MCF 10A (cell line): ENCODE data around the gene NAGPA. TPM values are rescaled to one million over a fixed set of nuclear protein-coding genes. Genes with fewer than 3 reads are reported as not detected.

Experiments used
- BruUV-seq: library from RNA; stranded (reverse); fragments of 400-500 nt; replicated peaks from 2 replicates; lab custom pipeline; 2021; lab: Mats Ljungman, UMichigan
- CTCF ChIA-PET: fragments of 300-600 bp; sonication (Branson Sonifier 250); formaldehyde crosslinking; extraction: SDS; loops from one replicate; lab custom pipeline; 2021; ENCODE audit warnings: antibody characterized with exemption, inconsistent platforms; lab: Yijun Ruan, JAX
- POLR2A ChIA-PET: fragments of 300-600, 350-650 bp; sonication (Branson Sonifier 250); formaldehyde crosslinking; extraction: SDS; loops from one replicate; lab custom pipeline; 2020; ENCODE audit warnings: antibody characterized with exemption, inconsistent platforms; lab: Yijun Ruan, JAX
- DNase-seq: peaks from one replicate; pipeline ENCODE4 v3.0.0-alpha.2; 2018; ENCODE audit not compliant: unreplicated experiment
- H3K27ac Mint-ChIP-seq: one replicate; pipeline ENCODE4 v1.8.0; 2022; ENCODE audit warnings: mild to moderate bottlenecking, low read depth, mixed read lengths; ENCODE audit not compliant: unreplicated experiment
- H3K27me3 Mint-ChIP-seq: one replicate; pipeline ENCODE4 v1.8.0; 2022; ENCODE audit warnings: mixed read lengths; ENCODE audit not compliant: insufficient read depth, unreplicated experiment
- H3K36me3 Mint-ChIP-seq: one replicate; pipeline ENCODE4 v1.8.0; 2022; ENCODE audit warnings: mild to moderate bottlenecking, moderate library complexity, mixed read lengths; ENCODE audit not compliant: insufficient read depth, unreplicated experiment
- H3K4me1 Mint-ChIP-seq: one replicate; pipeline ENCODE4 v1.8.0; 2022; ENCODE audit warnings: mixed read lengths; ENCODE audit not compliant: insufficient read depth, unreplicated experiment
- H3K4me3 Mint-ChIP-seq: one replicate; pipeline ENCODE4 v1.8.0; 2022; ENCODE audit warnings: mild to moderate bottlenecking, moderate library complexity, mixed read lengths; ENCODE audit not compliant: unreplicated experiment
- H3K9me3 Mint-ChIP-seq: one replicate; pipeline ENCODE4 v1.8.0; 2022; ENCODE audit warnings: mixed read lengths; ENCODE audit not compliant: unreplicated experiment
- intact Hi-C: fragments of 100-400 bp; cut with micrococcal nuclease; formaldehyde crosslinking; loops from 2 replicates; pipeline ENCODE4 v1.14.1; 2022
- total RNA-seq: library from RNA; stranded (reverse); gene quantifications from 2 replicates; pipeline ENCODE4 v1.2.3, GENCODE V29; 2022
- TF ChIP-seq, protein P1 (sequence below): fragments of 200-600 bp; IDR thresholded peaks from one replicate; pipeline ENCODE4 v1.8.0; 2022; ENCODE audit warnings: antibody characterized with exemption, mild to moderate bottlenecking; ENCODE audit not compliant: unreplicated experiment

NAGPA gene
- total RNA-seq, 1 experiment from 2014 or later, result 4.9 TPM

DNA sequence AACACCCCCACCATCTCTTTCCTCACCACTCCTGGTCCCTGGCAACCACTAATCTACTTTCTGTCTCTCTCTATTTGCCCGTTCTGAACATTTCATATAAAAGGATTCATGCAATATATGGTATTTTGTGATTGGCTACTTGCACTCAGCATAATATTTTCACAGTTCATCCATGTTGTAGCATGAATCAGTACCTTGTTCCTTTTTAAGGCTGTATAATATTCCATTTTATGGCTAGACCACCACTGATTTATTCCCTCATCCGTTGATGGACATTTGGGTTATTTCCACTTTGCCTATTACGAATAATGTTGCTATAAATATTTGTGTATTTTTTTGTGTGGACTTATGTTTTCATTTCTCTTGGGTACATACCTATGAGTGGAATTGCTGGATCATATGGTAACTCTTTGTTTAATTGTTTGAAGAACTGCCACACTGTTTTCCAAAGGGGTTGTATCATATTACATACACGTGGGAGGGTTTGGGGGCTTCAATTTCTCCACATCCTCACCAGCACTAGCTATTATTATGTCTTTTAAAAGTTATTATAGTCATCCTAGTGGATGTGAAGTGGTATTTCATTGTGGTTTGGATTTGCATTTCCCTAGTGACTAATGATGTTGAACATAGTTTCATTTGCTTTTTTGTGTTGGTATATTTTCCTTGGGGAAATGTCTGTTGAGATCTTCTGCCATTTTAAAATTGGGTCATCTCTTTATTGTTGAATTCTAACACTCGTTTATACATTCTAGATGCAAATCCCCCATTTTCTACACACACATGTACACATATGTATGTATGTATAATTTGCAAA, 49.4 kb downstream of the NAGPA start:
- BruUV-seq, result no TSS peak
- no peak for DNase-seq

DNA sequence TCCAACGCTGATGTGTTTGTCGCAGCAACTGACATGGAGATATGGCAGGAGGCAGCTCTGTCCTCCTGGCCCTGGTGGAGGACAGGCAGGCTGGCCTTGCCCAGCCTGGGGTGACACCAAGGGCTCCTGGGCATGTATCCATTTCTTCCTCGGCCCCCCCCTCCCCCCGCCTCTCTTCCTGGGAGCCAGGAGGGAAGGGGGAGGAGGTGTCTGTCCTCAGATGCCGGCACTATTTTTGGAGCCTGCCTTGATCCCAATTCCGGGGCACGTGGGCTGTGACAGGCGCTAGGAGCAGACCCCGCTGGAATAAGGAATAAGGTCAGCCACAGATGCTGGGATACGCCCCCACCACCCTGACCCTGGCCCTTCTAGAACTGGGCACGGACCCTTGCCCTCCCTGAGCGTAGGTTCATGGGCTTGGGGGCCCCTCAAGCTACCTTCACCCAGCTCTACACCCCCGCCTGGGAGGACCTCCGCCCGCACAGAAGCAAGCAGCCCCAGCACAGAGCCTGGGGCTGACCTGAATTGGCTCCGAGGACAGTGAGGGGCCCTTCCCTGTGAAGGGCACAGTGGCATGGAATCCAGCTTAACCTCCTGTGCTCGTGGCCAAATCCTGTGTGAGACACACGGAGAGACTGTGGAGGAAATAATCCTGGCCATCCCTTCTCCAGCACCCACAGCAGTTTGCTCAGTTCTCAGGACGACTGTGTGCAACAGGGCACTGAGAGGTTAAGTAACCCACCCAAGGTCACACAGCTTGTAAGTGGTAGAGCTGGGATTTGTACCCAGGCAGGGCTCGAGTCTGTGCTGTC, 51.5 kb downstream of the NAGPA start:
- peaks cover 21% of the 10 kb centered on the region for H3K27me3 Mint-ChIP-seq
- CTCF ChIA-PET, result no interaction called here

More for the DNA sequence above, 49.4 kb downstream of the NAGPA start:
- Mint-ChIP-seq H3K36me3 (no peaks in the 10 kb centered on the region), H3K9me3 (no peaks in the 10 kb centered on the region), H3K4me1 (no peaks in the 10 kb centered on the region), H3K27ac (no peak overlapping the region), H3K4me3 (no peak overlapping the region), H3K27me3 (peaks cover 42% of the 10 kb centered on the region)
- intact Hi-C loops, result no loop called here
- TF ChIP-seq, protein P1, sequence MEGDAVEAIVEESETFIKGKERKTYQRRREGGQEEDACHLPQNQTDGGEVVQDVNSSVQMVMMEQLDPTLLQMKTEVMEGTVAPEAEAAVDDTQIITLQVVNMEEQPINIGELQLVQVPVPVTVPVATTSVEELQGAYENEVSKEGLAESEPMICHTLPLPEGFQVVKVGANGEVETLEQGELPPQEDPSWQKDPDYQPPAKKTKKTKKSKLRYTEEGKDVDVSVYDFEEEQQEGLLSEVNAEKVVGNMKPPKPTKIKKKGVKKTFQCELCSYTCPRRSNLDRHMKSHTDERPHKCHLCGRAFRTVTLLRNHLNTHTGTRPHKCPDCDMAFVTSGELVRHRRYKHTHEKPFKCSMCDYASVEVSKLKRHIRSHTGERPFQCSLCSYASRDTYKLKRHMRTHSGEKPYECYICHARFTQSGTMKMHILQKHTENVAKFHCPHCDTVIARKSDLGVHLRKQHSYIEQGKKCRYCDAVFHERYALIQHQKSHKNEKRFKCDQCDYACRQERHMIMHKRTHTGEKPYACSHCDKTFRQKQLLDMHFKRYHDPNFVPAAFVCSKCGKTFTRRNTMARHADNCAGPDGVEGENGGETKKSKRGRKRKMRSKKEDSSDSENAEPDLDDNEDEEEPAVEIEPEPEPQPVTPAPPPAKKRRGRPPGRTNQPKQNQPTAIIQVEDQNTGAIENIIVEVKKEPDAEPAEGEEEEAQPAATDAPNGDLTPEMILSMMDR, result no peak
- ChIA-PET POLR2A (no interaction called here), CTCF (interaction anchor here (1.0 kb wide), 1 partner anchor 36 kb away, joined by 3 read pairs; no protein-coding TSS in a partner anchor)

DNA sequence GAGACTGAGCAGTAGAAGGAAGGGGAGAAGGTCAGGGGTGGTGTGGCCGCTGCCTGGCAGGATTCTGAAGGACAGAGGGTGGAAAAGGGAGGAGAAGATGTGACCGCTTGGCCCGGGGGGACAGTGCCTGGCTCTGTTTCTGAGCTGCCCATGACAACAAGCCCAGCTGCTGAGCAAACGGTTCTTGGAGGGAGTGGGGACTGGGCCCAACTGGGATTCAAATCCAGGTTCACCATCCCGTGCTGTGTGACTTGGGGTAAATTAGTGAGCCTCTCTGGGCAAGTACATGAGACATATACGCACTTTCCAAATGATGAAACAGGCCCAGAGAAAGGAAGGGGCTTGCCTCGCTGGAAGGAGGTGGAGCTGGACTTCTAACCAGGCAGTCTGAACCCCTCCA, 52.3 kb downstream of the NAGPA start:
- ChIA-PET CTCF (interaction anchor here (0.5 kb wide), 1 partner anchor 114 kb away, joined by 5 read pairs; no protein-coding TSS in a partner anchor), POLR2A (no interaction called here)
- Mint-ChIP-seq H3K27me3 (peaks cover 15% of the 10 kb centered on the region), H3K36me3 (no peaks in the 10 kb centered on the region), H3K4me1 (no peaks in the 10 kb centered on the region), H3K9me3 (no peaks in the 10 kb centered on the region), H3K27ac (no peak overlapping the region), H3K4me3 (no peak overlapping the region)
- no peak for DNase-seq
- BruUV-seq, result no TSS peak
- TF ChIP-seq, protein P1, result no peak
- intact Hi-C loops, result no loop called here

More for the DNA sequence above, 51.5 kb downstream of the NAGPA start:
- Mint-ChIP-seq H3K4me1 (no peaks in the 10 kb centered on the region), H3K36me3 (no peaks in the 10 kb centered on the region), H3K27ac (no peak overlapping the region), H3K4me3 (no peak overlapping the region), H3K9me3 (no peaks in the 10 kb centered on the region)
- BruUV-seq, result no TSS peak
- no peak for DNase-seq
- intact Hi-C loops, result no loop called here
- POLR2A ChIA-PET, result no interaction called here
- TF ChIP-seq, protein P1, result no peak

DNA sequence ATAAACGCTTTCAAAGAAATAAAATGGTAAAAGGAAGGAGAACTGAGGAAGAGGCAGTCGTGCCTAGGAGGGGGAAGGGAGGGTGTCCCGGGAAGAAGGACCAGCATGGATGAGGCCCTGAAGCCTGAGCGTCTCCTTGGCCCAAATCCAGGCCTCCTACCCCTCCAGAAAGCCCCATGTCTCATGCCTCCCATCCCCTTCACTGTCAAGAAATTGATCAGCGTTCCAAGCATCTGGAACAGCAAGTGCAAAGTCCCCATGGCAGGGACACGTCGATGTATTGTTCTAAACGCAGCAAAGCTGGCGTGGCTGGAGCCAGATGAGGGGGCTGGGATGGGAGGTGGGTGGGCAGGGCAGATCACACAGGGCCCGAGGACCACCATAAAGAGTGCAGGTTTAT, 53.0 kb downstream of the NAGPA start:
- Mint-ChIP-seq H3K27me3 (peaks cover 15% of the 10 kb centered on the region), H3K9me3 (no peaks in the 10 kb centered on the region), H3K4me3 (no peak overlapping the region), H3K36me3 (no peaks in the 10 kb centered on the region), H3K27ac (no peak overlapping the region), H3K4me1 (no peaks in the 10 kb centered on the region)
- ChIA-PET CTCF (interaction anchor here (0.5 kb wide), 1 partner anchor 115 kb away, joined by 5 read pairs; no protein-coding TSS in a partner anchor), POLR2A (no interaction called here)
- intact Hi-C loops, result no loop called here
- no TSS peak for BruUV-seq
- TF ChIP-seq, protein P1, result no peak
- no peak for DNase-seq
